SK-N-SH treated with all-trans-retinoic acid at 6 μM for 48 hours (cell line): Measurements from ENCODE around the gene SPDYE6.

Experiments used
- ARNTL ChIP-seq: fragments of 450-650 bp; formaldehyde crosslinking; IDR thresholded peaks from 2 replicates; pipeline ENCODE4 v1.5.0; 2020; ENCODE audit warnings: low read depth, mild to moderate bottlenecking, moderate library complexity, borderline replicate concordance
- TF ChIP-seq, protein P1 (sequence below): fragments of 250-450 bp; sonication (Bioruptor Pico); IDR thresholded peaks from 2 replicates; pipeline ENCODE4 v1.5.1; 2021; ENCODE audit warnings: mild to moderate bottlenecking, moderate library complexity

- TF ChIP-seq, protein P1, sequence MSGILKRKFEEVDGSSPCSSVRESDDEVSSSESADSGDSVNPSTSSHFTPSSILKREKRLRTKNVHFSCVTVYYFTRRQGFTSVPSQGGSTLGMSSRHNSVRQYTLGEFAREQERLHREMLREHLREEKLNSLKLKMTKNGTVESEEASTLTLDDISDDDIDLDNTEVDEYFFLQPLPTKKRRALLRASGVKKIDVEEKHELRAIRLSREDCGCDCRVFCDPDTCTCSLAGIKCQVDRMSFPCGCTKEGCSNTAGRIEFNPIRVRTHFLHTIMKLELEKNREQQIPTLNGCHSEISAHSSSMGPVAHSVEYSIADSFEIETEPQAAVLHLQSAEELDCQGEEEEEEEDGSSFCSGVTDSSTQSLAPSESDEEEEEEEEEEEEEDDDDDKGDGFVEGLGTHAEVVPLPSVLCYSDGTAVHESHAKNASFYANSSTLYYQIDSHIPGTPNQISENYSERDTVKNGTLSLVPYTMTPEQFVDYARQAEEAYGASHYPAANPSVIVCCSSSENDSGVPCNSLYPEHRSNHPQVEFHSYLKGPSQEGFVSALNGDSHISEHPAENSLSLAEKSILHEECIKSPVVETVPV (CRISPR knock-in tag): no peak
- TF ChIP-seq ARNTL: no peak
Measured at GRCh38 chr7:102403563-102403962, 47.3 kb upstream of the SPDYE6 start.
